ENCODE results near the gene TCF4.

TCF4 gene

DNA sequence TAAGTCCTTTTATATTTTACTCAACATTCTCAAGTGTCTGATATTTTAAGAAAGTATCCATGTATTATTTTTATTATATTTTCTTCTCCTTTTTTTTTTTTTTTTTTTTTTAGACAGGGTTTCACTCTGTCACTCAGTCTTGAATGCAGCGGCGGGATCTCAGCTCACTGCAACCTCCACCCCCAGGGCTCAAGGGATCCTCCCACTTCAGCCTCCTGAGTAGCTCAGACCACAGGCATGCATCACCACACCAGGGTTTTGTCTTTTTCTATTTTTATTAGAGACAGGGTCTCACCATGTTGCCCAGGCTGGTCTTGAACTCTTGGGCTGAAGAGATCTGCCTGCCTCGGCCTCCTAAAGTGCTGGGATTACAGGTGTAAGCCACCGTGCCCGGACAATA, 212.1 kb downstream of the TCF4 start:
- DNase-seq, result no peak

DNA sequence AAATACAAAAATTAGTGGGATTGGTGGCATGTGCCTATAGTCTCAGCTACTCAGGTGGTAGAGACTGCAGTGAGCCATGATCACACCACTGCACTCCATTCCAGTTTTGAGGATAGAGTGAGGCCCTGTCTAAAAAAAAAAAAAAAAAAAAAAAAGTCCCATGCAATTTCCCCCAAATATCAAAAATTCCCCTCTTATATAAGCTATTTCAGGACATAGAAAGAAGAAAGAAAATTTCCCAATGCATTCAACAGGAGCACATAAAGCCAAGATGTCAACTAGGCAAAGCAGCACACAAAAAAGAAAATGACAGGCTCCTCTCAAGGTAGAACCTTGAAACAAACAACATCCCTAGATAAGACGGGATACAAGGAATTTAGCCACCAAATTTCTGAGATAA, 213.3 kb downstream of the TCF4 start:
- DNase-seq, result no peak

- DNase-seq, result no peak
Observed at GRCh38 chr18:55372209-55372608, 215.8 kb downstream of the TCF4 start.

GRCh38 chr18:55370936-55371335, 217.1 kb downstream of the TCF4 start:
- peak; percentile 14 for DNase-seq

- no peak for DNase-seq
Observed at GRCh38 chr18:55369346-55369745, 218.6 kb downstream of the TCF4 start.

DNA sequence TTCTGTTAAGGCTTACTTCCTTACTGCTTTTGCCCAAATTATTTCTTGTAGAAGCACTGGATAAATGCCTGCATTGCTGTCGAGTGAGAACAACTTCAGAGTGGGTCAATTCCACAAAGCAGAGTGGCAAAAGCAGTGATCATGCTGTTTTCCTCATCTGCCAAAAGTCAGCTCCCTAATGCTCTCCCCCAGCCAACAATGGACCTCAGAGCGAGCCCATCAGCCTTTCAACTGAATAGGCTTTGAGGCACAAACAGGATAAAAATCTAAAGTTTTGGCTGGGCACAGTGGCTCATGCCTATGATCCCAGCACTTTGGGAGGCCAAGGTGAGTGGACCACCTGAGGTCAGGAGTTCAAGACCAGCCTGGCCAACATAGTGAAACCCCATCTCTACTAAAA, 222.7 kb downstream of the TCF4 start:
- no peak for DNase-seq

DNA sequence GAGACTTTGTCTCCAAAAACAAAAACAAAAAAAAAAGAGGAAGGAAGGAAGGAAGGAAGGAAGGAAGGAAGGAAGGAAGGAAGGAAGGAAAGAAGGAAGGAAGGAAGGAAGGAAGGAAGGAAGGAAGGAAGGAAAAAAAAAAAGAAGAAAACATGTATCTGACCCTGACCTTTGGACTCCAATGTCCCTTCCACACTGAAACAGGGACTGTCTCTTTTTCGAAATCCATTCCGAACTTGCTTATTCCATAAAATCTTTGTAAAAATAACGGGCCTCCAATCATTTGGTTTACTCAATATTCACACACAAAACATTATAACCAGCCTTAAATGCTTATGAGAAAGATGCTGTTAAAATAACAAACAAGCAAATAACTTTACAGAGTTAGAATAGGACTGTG, 225.7 kb downstream of the TCF4 start:
- DNase-seq, result no peak

- no peak for DNase-seq
Observed at GRCh38 chr18:55361492-55362250, 226.3 kb downstream of the TCF4 start.

- DNase-seq, result no peak
Observed at GRCh38 chr18:55360061-55360460, 227.9 kb downstream of the TCF4 start.

DNA sequence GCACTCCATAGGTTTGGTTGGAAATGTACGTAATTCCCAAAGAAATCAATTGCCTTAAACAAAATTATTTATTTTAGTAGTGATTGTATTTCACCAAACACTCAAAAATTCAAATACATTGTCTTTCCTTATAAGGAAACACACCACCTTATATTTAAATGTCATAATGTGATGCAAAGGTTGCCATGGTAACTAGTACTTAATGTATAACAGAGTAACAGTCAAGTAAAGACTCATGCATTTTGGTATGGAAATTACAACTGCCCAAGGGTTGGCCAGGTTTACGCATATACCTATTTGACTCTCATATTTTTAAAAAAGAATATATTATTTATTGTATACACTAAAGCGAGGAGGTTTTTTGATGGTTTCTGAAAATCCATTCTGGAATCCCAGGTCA, 231.2 kb downstream of the TCF4 start:
- no peak for DNase-seq

GRCh38 chr18:55355223-55355622, 232.8 kb downstream of the TCF4 start:
- DNase-seq, result no peak

GRCh38 chr18:55354795-55355194, 233.2 kb downstream of the TCF4 start:
- peak; percentile 76 for DNase-seq

GRCh38 chr18:55353806-55354205, 234.2 kb downstream of the TCF4 start:
- no peak for DNase-seq

DNA sequence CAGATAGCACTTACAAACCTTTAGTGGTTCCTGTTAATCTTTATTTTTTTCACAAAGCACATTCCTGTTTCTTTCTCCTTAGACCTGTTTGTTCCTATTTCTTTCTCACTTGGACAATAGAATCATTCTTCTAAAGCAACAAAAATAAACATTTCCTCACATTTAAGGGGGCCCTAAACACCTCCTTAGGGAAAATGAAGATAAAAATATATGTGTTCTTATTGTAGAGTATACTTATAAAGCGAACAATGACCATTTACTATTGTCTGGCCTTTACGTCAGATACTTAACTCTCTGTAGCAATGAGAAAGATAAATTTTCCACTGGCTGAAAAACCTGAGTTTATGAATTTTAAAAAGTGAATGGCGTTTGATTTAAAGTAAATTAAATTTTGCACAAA, 234.6 kb downstream of the TCF4 start:
- DNase-seq, result no peak

DNA sequence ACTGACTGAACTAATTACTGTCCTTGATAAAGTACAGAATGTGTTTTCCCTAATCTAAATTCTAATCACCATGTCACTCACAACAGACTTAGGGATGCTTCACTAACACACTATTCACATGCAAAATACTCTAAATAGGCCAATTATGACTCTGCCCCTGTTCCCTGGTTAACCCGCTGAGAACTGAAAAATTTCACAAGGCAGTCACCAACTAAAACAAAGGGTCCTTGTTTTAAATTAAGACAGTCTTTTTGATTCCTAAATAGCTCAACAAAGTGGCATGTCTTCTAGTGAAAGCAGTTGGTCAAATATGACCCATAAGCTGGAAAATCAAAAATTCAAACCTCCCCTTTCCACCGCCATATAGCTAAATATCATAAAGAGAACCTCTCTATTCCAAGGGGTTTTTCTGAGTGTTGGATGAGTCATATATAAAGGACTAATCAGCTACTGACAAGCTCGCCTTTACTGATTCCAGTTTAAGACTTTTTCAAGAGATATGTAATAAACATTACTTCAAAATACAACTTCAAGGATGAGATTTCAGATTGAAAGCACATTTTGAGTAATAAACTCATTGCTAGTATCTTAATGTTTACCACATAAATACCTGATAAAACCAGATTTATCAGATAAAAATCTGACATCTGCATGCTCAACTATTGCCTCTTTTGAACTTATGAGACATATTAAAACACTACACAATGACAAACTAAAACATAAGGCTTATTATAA, 235.8 kb downstream of the TCF4 start:
- DNase-seq, result peak; percentile 14

DNA sequence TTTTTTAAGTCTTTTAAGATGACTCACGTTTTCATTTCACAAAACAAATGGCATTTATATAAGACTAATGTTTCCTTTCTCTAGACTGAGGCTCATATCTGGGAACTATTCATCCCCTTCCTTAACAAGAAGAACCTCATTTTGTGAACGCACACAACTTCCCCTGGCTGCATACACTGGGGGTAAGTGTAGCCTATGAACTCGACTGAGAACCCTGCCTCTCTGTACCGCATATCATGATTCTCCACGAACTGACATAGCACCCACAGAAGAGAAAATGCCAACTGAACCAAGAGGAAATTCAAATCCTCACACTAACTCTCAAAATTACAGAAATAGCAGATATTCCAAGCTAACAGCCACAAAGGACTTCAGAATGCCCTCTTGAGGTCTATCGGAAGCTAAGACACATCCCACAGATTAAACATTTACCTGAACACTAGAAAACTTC, 236.7 kb downstream of the TCF4 start:
- DNase-seq, result peak; percentile 25

DNA sequence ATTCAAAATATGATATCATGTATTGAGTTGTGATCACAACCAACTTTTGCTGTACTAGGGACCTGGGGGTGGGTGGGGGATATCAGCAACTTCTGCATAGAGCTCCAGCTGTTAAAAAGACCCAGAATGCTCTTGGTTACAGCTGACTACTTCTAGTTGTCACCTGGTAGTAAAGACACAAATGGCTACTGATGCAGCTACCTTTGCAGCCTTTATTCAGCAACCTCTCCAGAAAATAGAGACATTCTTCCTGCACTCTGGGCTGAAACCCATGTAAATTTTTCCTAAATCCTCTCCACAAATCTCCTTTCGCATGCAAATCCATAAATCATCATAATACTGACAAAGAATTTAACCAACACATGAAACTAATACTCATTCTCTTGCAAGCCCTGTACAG, 238.3 kb downstream of the TCF4 start:
- no peak for DNase-seq

GRCh38 chr18:55346961-55347740, 240.8 kb downstream of the TCF4 start:
- DNase-seq, result no peak

DNA sequence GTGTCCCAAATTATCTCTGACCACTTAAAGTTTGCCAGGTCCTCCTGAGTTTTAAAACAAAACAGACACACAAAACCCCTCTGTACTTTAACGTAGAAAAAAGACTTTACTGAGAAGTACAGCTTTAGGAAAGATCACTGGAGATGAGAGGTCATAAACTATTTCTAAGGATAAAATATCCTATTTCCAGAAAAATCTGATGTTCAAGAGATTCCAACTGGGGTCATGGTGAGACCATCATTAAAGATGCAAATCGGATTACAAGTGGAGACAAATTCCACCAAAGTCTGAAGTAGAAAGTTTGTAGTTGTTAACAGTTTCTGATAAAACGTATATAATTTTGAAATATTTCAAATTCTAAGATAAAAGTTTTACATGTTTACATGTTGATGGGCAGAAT, 241.6 kb downstream of the TCF4 start:
- DNase-seq, result no peak

DNA sequence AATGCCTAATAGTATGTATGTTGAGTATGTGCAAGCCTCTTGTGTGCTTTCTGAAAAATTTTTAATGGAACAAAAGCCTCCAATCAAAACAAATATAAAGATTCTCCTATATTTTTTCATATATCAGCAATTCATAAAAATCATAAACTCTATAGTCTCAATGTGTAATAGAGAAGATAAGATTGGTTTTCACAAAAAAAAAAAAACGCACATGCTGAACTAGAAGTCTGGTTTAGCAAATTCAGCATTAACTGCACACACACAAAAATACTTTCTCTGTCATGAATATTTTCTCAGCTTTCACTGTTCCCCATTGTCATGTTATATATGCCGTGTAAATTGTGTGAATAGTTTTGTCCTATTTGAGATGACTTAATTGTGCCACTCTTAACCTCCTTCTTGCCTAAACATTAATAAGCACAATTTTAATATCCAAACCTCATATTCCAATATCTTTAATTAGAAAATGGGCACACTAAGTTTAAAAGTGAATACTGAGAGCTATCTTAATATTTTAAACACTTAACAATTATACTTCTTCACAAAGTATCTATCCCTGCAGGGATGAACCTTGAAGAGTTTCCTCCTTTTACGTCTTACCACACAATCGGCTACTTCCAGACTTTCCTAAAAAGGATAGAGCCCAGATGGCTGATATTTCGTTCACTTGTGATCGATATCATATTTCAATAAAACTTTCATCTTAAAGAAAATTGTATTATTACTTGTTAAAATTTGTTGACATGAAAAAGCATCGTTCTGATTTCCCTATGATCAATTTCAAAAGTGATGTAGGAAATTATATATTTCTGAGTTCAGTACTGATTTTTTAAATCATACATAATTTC, 242.7 kb downstream of the TCF4 start:
- DNase-seq, result no peak

- peak; percentile 49 for DNase-seq
Observed at GRCh38 chr18:55343396-55344073, 244.5 kb downstream of the TCF4 start.

- DNase-seq, result no peak
Observed at GRCh38 chr18:55340998-55341397, 247.0 kb downstream of the TCF4 start.
